NCI-H2196 (cell line): ENCODE results near the gene ZNF79.
A peak's percentile ranks its signal among the peaks of the same experiment; 100 is the strongest.

Source experiments
- DNase-seq: peaks from one replicate; lab custom pipeline; 2025; ENCODE audit not compliant: unreplicated experiment; lab: John Stamatoyannopoulos, UW

The ZNF79 gene

DNA sequence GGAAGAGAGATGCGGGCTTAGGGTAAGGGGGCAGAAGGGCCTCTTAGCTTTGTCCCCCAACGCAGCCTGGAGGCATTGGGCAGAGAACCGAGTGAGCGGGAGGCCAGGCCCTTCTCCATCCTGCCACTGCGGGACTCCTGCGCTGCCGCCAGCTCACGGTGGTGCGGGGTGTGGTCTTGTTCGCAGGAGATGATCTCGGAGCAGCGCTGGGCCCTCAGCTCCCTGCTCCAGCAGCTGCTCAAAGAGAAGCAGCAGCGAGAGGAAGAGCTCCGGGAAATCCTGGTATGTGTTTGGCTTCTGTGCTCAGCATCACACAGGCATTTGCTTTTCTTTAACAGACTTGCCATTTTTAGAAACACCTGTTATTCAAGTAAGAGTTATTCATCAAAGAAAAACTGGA lies 68.4 kb downstream of the ZNF79 start:
- DNase-seq: no peak

DNA sequence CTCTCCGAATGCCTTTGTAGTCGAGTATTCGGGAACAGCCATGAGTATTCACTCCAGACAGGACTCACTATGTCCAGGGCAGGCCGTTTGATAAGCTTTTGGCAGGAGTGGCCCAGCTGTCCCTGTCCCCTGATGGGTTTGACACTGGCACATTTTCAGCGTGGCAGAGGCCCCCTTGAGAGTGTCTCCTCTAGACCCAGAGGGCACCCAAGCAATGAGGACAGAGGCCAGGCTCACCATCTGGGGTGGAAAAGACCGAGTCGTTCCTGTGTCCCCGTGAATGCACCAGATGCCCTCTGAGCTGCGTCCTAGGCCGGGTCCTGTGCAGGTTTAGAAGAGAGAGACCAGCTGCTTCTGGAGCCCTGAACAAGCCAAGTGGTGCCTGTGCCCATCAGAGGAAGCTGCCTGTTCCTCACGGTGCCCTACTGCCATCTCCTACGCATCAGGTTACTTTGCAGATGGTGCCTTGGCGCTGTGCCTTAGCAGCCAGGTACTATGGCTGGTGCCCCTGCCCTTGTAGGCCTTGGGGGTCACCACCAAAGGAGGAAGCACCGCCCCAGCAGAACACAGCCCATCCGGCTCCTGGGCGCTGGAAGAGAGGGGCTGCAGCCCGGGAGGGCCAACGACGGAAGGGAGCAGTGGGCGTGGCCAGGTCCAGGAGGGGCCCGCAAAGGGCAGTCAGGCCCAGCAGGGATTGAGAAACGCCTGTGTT lies 69.6 kb downstream of the ZNF79 start:
- DNase-seq: peak; percentile 16

DNA sequence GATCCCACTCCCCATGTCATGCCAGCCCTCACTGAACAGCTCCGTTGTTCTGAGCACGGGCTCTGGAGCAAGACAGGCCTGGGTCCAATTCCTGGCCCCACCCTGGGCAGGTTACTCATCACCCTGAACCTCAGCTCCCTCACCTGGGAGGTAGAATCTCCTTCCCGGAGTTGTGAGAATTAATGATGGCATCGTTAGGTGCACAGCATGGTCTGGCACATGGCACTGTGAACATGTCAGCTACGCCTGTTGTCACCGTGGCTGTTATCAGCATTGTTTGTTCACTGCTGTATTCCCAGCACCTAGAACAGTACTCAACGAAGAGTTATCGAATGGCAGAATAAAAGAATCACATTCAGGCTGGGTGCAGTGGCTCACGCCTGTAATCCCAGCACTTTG lies 70.1 kb downstream of the ZNF79 start:
- DNase-seq: no peak
